Left lobe of liver (tissue), 2 donors: ENCODE results near the gene CD80. TPM values are rescaled to one million over a fixed set of nuclear protein-coding genes. Genes with fewer than 3 reads are reported as not detected.

Experiments
- ATAC-seq: fragments of 200-7000 bp; cut with Tn5 transposase; one replicate; pipeline ENCODE4 v1.9.1; 2020; ENCODE audit warnings: mild to moderate bottlenecking, moderate library complexity
- DNase-seq: peaks from one replicate; pipeline ENCODE4 v3.0.0-alpha.2; 2020; ENCODE audit warnings: low spot score
- total RNA-seq: library from RNA; stranded (reverse); gene quantifications from one replicate; pipeline ENCODE4 v1.2.1, GENCODE V29; 2021
- donor health status: DM: no; HTN: no; CAD: no; lungs with moderate emphysema.
- donor health status: DM: no; HTN: yes; CAD: no.

The CD80 gene
- total RNA-seq, 1 donor from 2014 or later, result 0.23 TPM

DNA sequence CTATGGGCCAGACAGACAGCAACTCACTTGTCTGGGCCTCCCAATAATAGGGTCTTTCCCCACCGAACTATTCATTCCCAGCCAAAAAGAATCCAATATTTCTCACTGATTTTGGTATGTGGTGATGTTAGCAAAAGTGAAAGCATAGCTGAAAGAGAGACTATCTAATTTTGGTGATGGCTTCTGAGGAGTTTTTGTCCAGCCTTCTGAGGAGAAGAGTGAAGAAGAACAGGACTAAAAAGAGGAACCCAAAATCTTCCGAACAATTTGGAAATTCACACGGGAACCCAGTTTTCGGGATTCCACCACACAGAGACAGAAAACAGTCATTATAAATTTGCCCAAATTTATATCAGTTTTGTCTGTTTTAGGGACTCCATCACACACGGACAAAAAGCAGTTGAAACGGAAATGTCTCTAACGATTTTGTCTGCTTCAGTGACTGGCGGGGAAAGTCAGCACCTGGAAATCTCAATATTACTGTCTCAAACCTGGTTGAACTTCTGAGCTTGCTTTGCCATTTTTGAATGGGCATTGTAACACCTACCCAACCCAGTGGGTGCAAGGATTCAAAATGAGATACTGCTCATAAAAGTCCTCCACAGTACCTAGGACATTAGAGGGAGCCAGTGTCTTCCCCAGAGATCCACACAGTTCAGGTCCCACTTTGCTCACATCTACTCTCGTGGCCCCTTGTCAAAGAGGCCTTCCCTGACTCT lies 9.1 kb downstream of the CD80 start:
- ATAC-seq, result no peak

GRCh38 chr3:119548341-119548740 lies 11.1 kb downstream of the CD80 start:
- DNase-seq (no peak), ATAC-seq (no peak)

More for the DNA sequence above, 9.1 kb downstream of the CD80 start:
- DNase-seq, result no peak

DNA sequence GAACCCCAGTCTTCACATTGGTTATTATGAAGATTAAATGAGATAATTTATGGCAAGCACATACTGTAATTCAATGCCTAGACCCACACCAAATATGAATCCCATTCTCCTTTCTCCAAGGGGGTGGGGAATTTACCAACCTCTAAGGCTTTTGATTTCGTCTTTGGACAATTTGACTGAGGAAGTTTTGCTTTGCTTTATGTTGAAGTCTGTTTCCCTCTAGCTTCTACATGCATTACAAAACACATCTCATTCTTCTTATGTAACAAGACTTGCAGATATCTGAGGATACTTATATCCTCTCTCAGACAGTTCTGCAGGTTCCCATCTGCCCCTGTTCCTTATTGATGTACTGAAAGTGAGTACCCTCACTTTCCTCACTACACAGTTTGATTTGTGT lies 12.2 kb downstream of the CD80 start:
- DNase-seq (no peak), ATAC-seq (no peak)

GRCh38 chr3:119543147-119543546 lies 16.3 kb downstream of the CD80 start:
- ATAC-seq, result no peak

DNA sequence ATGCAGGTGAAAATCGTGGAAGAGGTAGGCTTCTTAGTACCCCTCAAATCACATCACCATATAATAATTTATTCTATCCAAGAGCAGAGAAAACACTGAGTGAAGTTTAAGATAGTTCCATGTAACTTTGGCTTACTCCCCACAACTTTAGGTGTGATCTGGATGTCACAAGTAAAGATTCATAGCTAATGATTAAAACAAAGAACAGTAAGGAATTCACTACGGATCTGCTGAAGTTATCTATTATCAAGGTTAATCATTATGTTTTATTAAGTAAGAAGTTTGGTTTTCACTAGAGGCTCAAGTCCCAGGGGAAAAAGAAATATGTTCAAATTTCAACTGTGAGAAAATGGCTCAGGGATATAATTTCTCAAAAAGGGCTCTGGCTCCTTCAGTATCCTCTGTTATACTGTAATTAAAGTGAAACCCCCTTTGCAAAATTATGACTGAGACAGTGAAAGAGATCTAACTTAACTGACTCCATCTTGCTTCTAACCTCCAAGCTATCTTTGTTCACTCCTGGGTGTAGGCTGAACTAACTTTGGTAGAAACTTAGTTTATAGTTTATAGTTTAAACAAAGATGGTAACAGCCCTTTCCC lies 17.1 kb downstream of the CD80 start:
- DNase-seq, result no peak
- ATAC-seq, result no peak

More at GRCh38 chr3:119543147-119543546, 16.3 kb downstream of the CD80 start:
- DNase-seq, result no peak

- ATAC-seq (no peak), DNase-seq (no peak)
Measured at GRCh38 chr3:119541547-119541946, 17.9 kb downstream of the CD80 start.

DNA sequence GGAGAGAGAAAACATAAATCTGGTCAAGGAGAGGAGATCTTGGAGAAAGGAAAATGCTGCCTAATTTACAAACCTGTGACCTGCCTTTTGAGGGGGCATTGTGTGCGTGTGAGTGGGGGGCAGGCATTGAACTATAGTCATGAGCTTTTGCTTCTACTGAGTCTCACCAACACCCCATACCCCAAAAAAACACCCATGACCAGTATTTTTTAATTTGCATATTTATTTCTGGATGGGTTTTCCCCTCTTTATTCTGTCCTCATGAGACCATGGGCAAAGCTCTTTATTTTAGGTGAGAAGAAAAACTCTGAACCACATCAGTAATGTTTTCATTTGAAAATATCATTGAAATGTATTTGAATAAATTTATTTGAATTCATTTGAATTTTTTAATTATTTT lies 20.6 kb downstream of the CD80 start:
- ATAC-seq, result no peak

DNA sequence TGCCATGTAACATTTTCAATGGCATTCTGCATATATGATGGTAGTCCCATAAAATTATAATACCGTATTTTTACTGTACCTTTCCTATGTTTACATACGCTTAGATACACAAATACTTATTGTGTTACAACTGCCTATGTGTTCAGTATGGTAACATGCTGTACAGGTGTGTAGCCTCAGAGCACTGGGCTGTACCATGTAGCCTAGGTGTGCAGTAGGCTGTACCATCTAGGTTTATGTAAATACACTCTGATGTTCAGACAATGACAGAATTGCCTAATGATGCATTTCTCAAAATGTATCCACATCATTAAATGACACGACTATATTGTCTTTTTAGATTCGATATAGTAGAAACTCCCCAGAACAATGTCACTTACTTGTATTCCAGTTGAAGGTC lies 22.7 kb downstream of the CD80 start:
- ATAC-seq, result no peak
- DNase-seq, result no peak

More for the DNA sequence above, 20.6 kb downstream of the CD80 start:
- no peak for DNase-seq

DNA sequence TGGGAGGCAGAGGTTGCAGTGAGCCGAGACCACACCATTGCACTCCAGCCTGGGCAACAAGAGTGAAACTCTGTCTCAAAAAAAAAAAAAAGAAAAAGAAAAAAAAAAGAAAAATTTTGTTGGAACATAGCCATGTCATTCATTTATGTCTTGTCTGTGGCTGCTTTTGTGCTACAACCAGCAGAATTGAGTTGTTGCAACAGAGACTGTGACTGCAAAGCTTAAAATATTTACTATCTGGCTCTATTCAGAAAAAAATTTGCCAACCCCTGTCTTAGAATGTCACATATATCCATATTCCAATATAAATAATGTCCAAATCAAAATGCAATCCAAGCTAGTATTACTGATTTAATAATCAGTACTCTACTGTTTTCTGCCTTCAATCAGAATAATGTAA lies 25.1 kb downstream of the CD80 start:
- DNase-seq (no peak), ATAC-seq (no peak)

GRCh38 chr3:119531151-119531550 lies 28.3 kb downstream of the CD80 start:
- no peak for DNase-seq
- ATAC-seq, result no peak

- no peak for ATAC-seq
- no peak for DNase-seq
Measured at GRCh38 chr3:119530456-119530855, 29.0 kb downstream of the CD80 start.

DNA sequence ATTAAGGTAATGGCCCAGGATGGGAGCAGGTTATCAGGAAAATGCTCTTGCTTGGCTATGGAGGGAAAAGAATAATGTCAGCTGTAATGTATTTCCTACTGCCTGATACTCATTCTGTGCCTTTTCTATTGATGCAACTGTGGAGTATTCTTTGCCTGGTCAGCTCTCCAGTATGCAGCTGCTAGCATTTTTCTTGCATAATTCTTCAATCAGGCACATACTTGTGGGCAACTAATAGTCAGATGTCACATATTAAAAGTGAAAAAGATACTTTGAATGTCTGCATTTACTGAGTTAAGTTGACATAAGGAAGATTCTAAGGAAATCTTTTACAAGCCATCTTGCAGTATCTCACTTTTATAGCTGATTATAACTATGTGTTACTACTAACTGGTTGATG lies 29.5 kb downstream of the CD80 start:
- ATAC-seq (no peak), DNase-seq (no peak)

GRCh38 chr3:119527714-119528113 lies 31.7 kb downstream of the CD80 start:
- ATAC-seq (no peak), DNase-seq (no peak)

- peak; percentile 52 for ATAC-seq
Measured at GRCh38 chr3:119524931-119525662, 34.3 kb downstream of the CD80 start.

GRCh38 chr3:119518026-119518425 lies 41.4 kb downstream of the CD80 start:
- DNase-seq, result no peak
- ATAC-seq, result no peak

More at GRCh38 chr3:119524931-119525662, 34.3 kb downstream of the CD80 start:
- no peak for DNase-seq

DNA sequence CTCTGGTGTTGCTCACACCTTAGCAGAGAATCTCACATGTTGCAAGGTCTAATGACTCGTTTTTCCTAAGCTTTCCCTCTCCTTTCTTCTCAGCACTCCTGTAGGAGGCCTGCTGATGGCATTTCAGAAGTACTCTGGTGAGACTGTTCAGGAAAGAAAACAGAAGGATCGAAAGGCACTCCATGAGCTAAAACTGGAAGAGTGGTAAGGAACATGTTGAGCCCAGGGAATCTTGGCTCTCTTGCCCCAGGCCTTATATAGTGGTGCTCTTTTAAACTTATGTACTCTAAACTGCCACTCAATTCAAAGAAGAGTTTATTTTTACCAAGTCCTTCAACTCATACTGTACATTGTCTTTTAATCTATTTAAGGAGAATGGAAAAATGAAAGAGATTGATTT lies 42.3 kb downstream of the CD80 start:
- no peak for DNase-seq
- no peak for ATAC-seq

GRCh38 chr3:119514637-119515036 lies 44.8 kb downstream of the CD80 start:
- ATAC-seq (no peak), DNase-seq (no peak)

- no peak for ATAC-seq
- no peak for DNase-seq
Measured at GRCh38 chr3:119510690-119511089, 48.7 kb downstream of the CD80 start.

DNA sequence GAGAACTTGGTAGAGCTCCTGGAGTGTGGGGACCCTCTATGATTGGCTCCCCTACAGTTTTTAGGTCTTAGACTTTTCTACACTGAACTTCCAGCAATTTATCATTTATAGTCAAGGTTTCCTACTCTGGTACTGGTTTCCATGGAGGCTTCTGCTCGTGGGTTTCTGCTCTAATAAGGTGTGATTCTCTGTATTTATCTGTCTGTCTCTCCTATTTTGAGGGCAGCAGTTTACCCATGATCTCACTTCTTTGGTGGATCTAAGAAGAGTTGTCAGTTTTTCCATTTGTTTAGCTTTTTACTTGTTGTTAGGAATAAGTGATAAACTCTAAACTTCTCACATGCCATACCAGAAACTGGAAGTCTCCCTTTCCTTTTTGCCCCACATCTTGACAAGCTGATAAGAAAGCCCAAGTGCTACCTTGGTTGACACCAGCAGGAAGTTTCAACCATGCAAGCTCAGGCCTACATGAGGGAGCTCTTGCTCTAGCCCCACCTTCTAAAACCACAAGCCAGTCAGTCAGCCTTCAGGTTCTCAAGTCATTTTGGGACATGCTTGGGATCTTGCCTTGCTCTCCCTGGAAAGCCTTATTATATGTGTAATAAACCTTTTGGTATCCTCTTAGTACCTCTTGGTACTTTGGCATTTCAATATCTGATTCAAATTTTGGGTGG lies 51.1 kb downstream of the CD80 start:
- no peak for ATAC-seq
- DNase-seq, result no peak

- DNase-seq (no peak), ATAC-seq (no peak)
Measured at GRCh38 chr3:119507404-119507803, 52.0 kb downstream of the CD80 start.

GRCh38 chr3:119506631-119507030 lies 52.8 kb downstream of the CD80 start:
- DNase-seq (no peak), ATAC-seq (no peak)
